GM18505 (cell line): ENCODE data around the gene KRTAP10-12.

Experiments
- ATAC-seq: cut with Tn5 transposase; IDR thresholded peaks from one replicate; pipeline ENCODE4 v1.9.1; 2021; ENCODE audit not compliant: unreplicated experiment
- POLR2A ChIP-seq: IDR thresholded peaks from 4 replicates; pipeline ENCODE4 v1.6.1; 2011; ENCODE audit warnings: borderline replicate concordance; ENCODE audit not compliant: insufficient read depth, insufficient read length; ENCODE audit errors: extremely low read depth

The KRTAP10-12 gene

DNA sequence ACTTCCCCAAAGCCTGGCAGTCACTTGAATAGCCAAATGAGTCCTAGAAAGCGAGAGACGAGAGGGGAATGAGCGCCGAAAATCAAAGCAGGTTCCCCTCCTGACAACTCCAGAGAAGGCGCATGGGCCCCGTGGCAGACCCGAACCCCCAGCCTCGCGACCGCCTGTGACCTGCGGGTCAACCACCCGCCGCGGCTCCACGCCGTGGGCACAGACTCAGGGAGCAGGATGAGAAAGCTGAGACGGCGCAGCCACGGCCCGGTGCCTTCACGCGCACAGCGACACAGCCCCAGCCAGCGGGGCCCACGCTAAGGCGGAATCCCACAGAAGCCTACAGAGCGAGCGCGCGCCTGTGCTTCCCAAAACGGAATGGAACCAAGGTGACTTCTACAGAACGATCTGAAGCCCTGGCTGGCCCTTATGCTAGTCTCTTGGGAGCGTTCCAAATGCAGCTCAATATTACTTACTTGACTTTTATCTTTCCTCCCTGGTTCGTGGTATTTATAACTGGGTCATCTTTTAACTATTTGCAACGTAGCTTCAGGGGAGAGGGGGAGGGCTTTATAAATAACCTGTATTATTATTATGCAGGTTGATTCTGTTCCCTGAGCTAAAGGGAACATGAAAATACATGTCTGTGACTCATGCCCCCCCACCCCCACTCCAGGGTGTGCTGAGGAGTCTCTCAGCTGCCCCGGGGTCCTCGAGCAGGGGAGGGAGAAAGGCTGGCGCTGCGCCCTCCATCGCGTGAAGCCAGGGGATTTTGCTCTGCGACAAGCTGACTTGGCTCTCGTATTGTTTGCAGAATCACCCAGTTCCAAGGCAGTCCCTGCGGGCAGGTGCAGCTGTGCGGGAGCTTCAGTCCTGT is 12.7 kb downstream of the KRTAP10-12 start:
- TF ChIP-seq POLR2A, result no peak
- ATAC-seq, result no peak

DNA sequence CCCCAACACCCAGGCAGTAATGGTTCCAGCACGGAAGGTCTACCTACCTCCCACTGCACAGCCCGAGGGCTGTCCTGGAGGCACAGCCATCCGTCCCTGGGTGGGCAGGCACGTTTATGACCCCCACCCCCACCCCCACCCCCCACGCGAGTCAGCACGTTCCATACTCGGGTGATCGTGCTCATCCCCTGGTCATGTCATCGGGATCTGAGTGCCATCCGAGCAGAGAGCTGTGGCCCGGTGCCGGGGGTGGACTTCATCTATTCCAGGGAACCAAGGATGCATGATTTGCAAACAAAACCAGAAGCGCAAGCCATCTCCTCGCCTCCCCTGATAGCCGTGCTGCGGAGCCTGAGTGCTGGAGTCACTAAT is 13.3 kb downstream of the KRTAP10-12 start:
- no peak for TF ChIP-seq POLR2A
- ATAC-seq, result no peak

DNA sequence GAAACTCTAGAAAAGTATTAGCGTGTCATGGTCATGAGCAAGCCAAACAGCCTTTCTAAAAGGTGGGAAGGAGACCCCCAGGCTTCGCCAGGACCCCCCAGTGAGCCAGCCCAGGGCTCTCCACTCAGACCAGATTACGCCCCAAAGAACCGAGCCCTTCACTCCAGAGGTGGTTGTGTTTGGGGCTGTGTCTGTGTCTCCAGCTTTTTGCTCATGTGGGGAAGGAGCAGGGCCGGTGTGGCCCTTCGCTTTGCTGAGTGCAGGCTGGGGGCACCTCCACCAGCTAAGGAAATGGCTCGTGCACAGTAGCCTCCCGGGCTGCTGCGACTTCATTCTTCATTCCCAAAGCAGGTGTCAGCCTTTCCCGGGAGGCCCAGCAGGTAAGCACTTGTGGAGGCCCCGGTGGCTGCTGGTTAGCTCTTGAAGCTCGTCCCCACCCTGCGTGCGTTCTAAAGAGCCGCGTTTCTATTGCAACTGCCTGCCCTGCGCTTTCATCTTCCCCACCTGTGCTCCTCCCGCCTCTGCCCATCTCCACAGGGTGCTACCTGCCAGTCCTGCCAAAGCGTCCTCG is 13.9 kb downstream of the KRTAP10-12 start:
- no peak for ATAC-seq
- no peak for TF ChIP-seq POLR2A

DNA sequence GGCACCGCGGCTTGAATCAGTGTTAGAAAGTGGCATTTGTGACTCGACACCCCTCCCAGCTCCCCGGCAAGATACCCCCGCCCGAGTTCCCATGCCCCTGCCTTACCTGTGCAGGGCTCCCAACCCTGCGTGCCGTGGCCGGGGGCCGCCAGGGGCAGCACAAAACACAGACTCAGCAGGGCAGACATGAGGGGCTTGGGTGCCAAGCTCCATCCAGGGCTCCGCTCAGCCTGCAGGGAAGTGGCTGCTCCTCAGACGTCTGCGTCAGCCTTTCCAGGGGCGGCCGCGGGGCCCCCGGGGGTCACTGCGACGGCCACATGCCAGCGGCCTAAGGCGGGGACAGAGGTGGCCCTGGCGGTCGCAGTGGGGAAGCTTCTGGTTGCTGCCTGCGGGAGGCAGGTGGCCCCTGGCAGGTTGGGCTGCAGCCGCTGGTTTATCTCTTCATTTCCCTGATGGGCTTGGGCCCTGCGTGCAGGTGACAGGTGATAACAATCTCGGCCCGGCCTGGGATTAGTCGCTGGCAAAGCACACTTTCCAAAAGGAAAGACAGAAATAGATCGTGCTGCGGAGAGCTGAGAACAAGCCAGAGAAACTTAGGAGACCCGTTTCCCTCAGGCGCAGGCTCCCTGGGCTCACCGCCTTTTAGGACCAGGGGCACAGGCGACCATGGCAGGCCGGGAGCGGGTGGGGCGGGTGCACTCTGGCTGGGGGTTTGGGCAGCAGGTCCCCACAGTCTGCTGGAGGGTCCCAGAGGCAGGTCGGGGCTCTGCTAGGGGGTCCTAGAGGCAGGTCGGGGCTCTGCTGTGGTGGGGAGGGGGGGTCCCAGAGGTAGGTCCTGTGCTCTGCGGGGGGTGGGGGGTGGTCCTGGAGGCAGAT is 14.6 kb downstream of the KRTAP10-12 start, which contains the start of gene TSPEAR:
TSPEAR (minus strand) TSS at position 246 of the 876 bp plus-strand sequence; CDS start at position 188, 58 bp downstream.
- TF ChIP-seq POLR2A, result no peak
- no peak for ATAC-seq

DNA sequence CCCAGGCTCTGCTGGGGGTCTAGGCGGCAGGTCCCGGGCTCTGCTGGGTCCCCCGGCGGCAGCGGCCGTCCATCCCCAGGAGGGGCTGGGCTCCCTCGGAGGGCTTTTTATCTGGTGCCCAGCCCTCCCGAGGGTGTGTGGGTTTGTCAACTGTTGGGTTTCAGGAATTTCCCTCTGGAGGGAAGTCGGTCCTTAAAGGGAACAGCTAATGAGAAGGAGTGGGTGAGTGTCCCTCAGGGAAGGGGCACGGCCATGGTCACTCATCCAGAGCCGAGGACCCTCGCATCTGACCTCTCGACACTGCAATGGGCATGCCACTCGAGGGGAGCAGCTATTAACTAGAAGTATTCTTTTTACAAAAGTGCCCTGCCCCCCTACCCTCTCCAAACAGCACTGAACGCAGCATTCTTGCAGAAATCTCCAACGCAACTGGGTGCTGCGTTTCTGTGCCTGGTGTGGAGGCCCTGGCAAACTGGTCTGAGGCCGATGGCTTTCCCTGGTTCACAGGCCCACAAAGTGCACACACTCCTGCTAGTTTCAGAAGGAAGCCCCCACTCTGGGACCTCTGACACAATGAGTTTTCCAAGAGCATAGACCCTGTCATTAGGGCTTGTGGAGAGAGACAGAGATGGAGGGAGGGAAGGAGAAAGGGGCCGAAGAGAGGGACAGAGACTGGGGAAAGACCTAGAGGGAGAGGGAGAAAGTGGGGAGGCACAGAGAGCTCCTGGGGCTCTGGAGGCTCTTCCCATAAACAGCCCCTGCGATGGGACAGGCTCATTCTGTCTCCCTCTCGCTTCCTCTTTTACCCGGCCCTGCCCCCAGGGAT is 15.4 kb downstream of the KRTAP10-12 start:
- no peak for TF ChIP-seq POLR2A
- ATAC-seq, result no peak

DNA sequence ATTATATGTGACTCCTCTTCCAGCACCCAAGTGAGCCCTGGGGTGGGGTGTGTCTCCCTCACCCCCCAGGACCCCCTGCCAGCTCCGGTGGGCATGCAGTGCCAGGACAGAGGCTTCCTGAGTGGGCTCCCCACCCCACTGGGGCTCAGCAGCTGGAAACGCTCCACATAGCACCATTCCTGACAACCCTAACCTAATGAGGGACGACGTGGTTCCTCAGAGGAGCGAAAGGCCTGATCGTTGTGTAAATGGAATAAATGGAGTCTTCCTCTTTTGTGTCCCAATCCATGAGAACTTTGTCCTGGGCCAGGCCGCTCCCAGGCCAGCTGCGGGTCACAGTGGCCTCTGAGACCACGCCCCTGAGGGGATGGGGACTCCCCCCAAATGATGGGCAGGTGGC is 16.2 kb downstream of the KRTAP10-12 start:
- no peak for ATAC-seq
- TF ChIP-seq POLR2A, result no peak

DNA sequence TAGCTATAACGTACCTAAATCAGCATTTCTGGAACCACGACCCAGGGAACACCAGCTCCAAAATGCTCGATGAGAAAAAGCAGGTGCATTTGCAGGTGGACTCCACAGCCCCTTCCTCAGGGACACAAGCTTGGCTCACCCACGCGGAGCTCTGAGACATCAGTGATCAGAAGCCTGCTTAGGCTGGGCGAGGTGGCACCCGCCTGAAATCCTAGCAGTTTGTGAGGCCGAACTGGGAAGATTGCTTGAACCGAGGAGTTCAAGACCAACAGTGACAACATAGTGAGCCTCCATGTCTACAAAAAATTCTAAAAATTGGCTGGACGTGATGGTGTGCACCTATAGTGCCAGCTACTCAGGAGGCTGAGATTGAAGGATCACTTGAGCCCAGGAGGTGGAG is 16.9 kb downstream of the KRTAP10-12 start:
- ATAC-seq, result no peak
- TF ChIP-seq POLR2A, result no peak

DNA sequence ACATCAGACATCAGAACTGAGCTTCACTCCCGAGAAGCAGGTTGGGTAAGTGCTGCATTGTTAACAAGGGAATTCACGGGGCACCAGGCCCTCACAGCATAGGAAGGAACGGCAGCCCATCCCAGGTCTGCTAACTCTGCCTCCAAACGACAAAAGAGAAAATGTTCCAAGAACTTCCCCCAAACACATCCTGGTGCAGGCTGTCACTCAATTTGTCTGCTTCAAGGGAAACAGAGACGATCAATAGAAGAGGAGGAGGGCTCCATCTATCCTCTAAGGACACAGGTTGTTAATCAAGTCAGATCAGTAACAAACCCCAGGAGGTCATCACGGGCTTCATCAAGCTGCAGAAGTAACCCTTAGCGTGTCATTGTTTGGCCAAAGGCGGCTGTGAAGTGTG is 17.9 kb downstream of the KRTAP10-12 start:
- no peak for ATAC-seq
- TF ChIP-seq POLR2A, result no peak

DNA sequence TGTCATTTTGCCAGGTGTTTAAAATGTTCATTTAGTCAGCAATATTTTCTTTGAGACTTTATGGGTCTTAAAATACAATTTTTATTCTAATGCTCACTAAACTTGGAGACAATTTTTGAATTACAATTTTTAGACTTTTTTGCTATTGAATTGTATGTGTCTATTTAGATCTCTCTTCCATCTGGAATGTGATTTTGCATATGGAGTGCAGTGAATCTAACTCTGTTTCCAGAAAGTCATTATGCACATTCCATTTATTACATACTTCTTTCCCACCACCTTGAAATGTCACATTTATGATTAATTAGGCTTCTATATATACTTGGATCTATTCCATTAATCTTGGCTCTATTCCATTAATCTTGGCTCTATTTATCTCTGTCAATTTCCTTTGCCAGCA is 20.0 kb downstream of the KRTAP10-12 start:
- ATAC-seq, result no peak
- no peak for TF ChIP-seq POLR2A

DNA sequence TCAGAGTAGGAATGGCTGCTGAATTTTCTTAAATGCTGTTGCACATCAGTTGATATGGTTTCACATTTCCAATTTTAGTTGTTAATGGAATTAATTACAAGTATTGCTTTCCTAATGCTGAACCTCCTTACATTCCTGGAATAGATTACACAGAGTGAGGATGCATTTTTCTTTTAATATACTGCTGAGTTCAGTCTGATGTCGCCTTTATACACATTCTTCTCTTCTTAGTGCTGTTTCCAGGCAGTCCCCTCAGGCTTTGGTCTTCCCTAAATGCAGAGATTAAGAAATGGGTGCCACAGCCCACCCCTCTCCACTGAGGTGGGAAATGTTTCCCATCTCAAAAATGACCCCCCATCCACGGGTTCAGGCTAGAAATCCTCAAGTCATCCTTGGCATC is 21.1 kb downstream of the KRTAP10-12 start:
- no peak for ATAC-seq
- TF ChIP-seq POLR2A, result no peak

DNA sequence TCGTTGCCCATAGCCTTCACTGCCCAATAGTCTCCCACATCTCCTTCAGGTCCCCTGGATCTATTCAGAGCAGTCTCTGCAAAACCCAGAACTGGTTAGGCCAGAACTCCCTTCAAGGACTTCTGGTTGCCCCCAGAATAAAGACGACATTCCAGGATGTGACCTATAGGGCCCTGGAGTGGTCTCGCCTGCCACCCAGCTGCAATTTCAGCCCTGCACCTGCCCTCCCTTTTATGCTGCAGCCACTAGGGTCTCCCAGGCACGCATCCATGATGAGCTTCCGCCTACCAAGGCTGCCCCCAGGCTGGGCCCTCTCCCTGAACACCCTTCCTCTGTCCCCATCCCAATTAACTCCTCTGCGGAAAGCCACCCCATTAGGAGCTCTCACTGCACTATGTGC is 21.6 kb downstream of the KRTAP10-12 start:
- TF ChIP-seq POLR2A, result no peak
- no peak for ATAC-seq

DNA sequence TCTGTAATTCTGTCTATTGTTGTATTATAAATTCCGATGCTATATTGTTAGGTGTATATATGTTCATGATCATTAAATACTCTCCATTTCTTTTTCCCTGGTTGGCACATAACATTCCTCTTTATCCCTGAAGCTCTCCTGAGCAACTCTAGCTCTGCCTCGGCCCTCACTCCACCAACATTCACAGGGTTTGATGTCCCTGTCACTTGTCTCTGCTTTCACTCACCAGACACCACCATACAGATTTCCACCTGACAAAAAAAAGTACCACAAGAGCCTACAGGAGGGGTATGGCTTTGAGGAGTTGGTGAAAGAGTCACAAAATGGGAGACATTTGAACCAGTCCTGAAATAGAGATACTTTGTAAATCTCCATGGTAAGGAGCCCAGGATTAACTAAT is 23.2 kb downstream of the KRTAP10-12 start:
- no peak for ATAC-seq
- TF ChIP-seq POLR2A, result no peak

DNA sequence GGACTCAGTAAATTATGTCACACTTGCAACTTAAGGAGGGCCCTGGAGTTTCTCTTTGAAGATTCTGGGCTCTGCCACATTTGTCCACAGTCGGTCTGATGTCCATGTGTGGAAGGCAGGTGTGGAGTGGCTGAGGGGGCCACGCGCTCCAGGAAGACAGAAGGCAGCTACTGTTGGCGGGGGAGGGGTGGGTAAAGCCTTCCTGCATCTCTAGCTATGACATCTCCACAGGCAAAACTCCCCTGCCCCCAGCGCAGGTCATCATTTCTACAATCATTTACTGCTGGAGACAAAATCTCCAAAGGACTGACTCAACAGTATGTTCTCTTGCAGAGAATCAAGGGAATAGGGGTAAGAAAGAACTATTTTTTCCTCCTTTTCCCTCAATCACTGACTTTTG is 25.8 kb downstream of the KRTAP10-12 start:
- no peak for ATAC-seq
- TF ChIP-seq POLR2A, result no peak
